HG03432 (cell line): ENCODE data around the gene AMH.
A peak's percentile ranks its signal among the peaks of the same experiment; 100 is the strongest.

ENCODE experiments used
- ATAC-seq: cut with Tn5 transposase; IDR thresholded peaks from one replicate; pipeline ENCODE4 v1.9.1; 2021; ENCODE audit warnings: mild to moderate bottlenecking, moderate library complexity; ENCODE audit not compliant: unreplicated experiment

Gene AMH

GRCh38 chr19:2234996-2235380, 14.1 kb upstream of the AMH start:
- no peak for ATAC-seq

GRCh38 chr19:2235381-2236063, 13.6 kb upstream of the AMH start:
- peak; percentile 19 for ATAC-seq

GRCh38 chr19:2236064-2236313, 13.1 kb upstream of the AMH start:
- ATAC-seq, result no peak

DNA sequence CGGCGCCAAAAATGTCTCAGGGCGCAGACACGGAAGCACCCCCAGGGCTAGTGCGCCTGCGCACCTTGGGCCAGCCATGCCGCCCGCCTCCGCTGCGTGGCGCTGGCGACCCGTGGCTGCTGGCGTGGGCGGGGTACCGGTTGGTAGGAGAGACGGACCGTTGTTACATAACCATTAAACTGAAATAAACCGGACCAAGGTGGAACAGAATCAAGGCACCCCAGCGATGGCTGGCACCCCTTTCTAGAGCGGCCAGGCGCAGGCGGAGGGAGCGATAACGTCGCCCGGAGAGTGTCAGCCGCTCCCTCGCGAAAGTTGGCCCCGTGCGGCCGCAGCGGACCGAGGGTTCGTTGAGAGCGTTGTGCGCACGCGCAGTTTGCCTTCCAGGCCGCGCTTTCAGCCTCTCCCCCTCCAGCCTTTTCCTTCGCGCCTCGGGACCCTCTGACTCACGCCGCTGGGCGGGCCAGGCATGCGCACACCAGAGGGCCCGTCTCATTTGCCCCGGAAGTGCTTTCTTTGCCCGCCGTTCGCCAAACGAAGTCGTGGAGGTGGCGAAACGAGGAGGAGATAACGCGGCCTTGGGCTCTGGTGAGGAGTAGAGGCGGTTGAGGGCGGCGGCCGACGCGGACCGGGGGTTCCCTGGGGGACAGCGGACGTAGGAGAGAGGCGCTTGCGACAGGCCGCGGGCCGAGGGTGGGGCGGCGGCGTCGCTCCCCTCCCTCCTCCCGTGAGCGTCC, 12.6 kb upstream of the AMH start, which contains the start of the genes PLEKHJ1 and SF3A2:
Gene PLEKHJ1, minus strand, starts transcription at position 16 of the 737 bp plus-strand sequence. CDS start 81 bp downstream, outside the sequence.
Gene SF3A2, plus strand, starts transcription at position 511 of the 737 bp plus-strand sequence. CDS start 6,595 bp downstream, outside the sequence.
- peak; percentile 73 for ATAC-seq

DNA sequence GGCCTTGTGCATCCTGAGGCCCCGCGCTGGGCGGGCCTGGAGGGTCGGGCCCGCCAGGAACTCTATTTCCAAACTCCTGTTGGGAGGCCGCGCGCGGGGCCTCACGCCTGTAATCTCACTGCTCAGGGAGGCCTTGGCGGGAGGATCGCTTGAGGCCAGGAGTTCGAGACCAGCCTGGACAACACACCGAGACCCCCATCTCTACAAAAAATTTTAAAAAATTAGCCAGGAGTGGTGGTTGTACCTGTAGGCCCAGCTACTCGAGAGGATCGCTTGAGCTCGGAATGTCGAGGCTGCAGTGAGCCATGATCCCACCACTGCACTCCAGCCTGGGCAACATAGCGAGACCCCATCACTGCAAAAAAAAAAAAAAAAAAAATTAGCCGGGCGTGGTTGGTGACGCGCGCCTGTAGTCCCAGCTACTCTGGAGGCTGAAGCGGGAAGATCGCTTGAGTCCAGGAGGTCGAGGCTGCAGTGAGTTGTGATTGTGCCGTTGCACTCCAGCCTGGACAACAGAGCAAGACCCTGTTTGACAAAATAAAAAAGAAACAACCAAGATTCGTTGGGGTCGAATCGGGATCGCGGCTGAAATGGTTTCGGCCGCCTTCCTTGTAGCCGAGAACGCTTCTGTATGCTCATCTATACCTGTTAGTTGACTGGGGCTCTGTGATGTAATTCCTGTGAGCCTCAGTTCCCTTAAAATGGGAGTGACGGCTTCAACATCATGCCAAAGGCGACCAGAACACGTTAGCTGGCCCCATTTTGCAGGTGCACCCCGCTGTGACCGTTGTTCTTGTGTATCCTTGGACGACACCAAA, 11.9 kb upstream of the AMH start:
- ATAC-seq, result no peak

- no peak for ATAC-seq
Measured at GRCh38 chr19:2237869-2238153, 11.3 kb upstream of the AMH start.

DNA sequence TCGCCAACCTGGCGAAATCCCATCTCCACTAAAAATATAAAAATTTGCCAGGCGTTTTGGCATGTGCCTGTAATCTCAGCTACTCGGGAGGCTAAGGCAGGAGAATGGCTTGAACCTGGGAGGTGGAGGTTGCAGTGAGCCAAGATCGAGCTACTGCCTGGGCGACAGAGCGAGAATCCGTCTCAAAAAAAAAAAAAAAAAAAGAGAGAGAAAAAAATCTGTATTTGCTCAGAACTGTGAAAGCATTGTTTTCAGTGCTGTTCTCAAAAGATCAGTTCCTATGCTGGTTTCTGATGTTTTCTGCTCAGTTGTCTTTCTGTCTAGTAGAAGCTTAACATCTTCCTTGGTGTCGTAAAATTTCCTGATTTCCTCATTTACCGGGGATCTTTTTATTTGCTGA, 9.9 kb upstream of the AMH start:
- ATAC-seq, result no peak

- no peak for ATAC-seq
Measured at GRCh38 chr19:2239771-2240770, 9.1 kb upstream of the AMH start.

- ATAC-seq, result no peak
Measured at GRCh38 chr19:2240881-2241760, 8.0 kb upstream of the AMH start.

- ATAC-seq, result no peak
Measured at GRCh38 chr19:2242092-2242537, 7.0 kb upstream of the AMH start.

- no peak for ATAC-seq
Measured at GRCh38 chr19:2242816-2243215, 6.3 kb upstream of the AMH start.

- ATAC-seq, result no peak
Measured at GRCh38 chr19:2243274-2244124, 5.6 kb upstream of the AMH start.

DNA sequence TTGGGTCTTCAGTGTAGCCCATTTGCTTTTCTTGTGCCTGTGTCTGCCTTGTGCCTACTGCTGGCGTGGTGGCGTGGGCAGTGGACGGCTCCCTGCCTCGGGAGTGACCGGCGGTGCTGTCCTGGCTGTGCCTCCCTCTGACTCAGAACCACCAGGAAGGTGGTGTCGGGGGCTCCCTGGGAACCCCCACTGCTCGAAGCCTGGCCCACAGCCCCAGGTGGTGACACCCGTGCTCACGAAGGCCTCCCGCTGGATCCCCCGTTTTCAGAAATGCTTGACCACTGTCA, 5.1 kb upstream of the AMH start:
- ATAC-seq, result no peak

- no peak for ATAC-seq
Measured at GRCh38 chr19:2244486-2244885, 4.6 kb upstream of the AMH start.

DNA sequence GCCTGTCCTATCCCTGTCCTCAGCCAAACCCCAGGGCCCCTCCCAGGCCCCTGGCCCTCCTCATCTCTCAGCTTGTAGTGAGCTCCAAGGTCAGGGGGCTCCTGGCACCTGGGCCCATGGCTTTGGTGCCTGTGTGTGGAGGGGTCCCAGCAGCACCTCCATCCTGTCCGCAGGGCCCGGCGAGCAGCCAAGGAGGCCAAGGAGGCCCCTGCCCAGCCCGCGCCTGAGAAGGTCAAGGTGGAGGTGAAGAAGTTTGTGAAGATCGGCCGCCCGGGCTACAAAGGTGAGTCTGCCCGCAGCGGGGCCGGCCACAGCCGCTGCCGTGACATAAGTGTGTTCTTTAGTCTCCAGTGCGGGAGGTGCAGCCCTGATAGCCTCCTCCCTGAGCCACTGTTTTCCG, 3.9 kb upstream of the AMH start:
- no peak for ATAC-seq

GRCh38 chr19:2246014-2246620, 3.0 kb upstream of the AMH start:
- ATAC-seq, result no peak

DNA sequence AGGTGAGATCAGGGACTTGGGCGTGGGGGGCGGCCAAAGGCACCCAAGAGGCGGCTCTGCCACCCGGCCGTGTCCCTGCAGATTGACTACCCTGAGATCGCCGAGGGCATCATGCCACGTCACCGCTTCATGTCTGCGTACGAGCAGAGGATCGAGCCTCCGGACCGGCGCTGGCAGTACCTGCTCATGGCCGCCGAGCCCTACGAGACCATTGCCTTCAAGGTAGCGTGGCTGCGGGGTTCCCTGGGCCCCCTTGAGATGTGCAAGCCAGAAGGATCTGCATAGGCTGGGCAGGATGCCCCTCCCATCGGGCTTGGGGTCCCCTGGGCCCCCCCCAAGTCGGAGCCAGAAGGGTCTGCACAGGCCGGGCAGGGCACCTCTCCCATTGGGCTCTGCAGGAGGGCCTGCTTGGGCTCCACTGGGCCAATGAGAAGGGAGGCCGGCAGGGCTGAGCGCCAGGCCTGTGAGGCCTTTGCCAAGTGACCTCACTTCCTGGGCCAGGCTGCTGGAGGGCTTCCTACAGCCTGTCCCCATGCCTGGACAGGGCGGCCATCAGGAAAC, 2.2 kb upstream of the AMH start:
- no peak for ATAC-seq

DNA sequence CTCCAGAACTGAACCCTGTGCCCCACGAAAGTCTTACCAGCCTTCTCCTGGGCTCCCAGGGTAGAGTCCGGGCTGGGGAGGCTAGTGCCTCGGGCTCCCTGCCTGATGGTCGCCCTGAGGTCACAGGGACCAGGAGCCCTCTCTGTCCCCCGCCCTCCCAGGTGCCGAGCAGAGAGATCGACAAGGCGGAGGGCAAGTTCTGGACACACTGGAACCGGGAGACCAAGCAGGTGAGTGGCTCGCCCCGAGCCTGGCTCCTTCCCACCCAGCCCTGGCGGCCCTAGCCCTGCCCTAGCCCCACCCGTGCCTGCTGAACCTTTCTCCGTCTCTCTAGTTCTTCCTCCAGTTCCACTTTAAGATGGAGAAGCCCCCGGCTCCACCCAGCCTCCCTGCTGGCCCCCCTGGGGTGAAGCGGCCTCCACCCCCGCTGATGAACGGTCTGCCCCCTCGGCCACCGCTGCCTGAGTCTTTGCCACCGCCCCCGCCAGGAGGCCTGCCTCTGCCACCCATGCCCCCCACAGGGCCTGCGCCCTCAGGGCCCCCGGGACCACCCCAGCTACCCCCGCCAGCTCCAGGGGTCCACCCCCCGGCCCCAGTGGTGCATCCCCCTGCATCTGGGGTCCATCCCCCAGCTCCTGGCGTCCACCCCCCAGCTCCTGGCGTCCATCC, 1.6 kb upstream of the AMH start:
- ATAC-seq, result no peak
